IPS-20b (cell line): ENCODE data around the gene MAGI2.

Source experiments
- H3K27ac ChIP-seq: one replicate; pipeline ENCODE4 v1.5.1; 2013; ENCODE audit warnings: low read length
- H3K27me3 ChIP-seq: 2 replicates; pipeline ENCODE4 v1.6.1; 2013; ENCODE audit warnings: mild to moderate bottlenecking, low read length, inconsistent platforms; ENCODE audit not compliant: insufficient read depth
- H3K36me3 ChIP-seq: 2 replicates; pipeline ENCODE4 v1.6.1; 2013; ENCODE audit warnings: low read depth, mild to moderate bottlenecking, inconsistent platforms, low read length, moderate library complexity; ENCODE audit not compliant: insufficient read depth
- H3K4me1 ChIP-seq: 2 replicates; pipeline ENCODE4 v1.6.1; 2013; ENCODE audit warnings: mild to moderate bottlenecking, control low read depth, inconsistent platforms, low read length, moderate library complexity; ENCODE audit not compliant: insufficient read depth
- H3K4me3 ChIP-seq: 2 replicates; pipeline ENCODE4 v1.5.1; 2013; ENCODE audit warnings: mild to moderate bottlenecking, low read length, inconsistent platforms
- H3K9ac ChIP-seq: 2 replicates; pipeline ENCODE4 v1.6.1; 2013; ENCODE audit warnings: low read depth, mild to moderate bottlenecking, inconsistent platforms, low read length, moderate library complexity
- H3K9me3 ChIP-seq: 2 replicates; pipeline ENCODE4 v1.6.1; 2013; ENCODE audit warnings: mild to moderate bottlenecking, low read depth, low read length, inconsistent platforms; ENCODE audit not compliant: insufficient read depth

Gene MAGI2

GRCh38 chr7:78194611-78195010 lies 1258.9 kb downstream of the MAGI2 start:
- Histone ChIP-seq H3K27me3 (no peaks in the 10 kb centered on the region), H3K36me3 (no peaks in the 10 kb centered on the region), H3K9ac (no peak overlapping the region), H3K4me3 (no peak overlapping the region), H3K4me1 (no peaks in the 10 kb centered on the region), H3K27ac (no peak overlapping the region), H3K9me3 (no peaks in the 10 kb centered on the region)

GRCh38 chr7:78191475-78192079 lies 1261.9 kb downstream of the MAGI2 start:
- Histone ChIP-seq H3K9me3 (no peaks in the 10 kb centered on the region), H3K9ac (no peak overlapping the region), H3K27me3 (no peaks in the 10 kb centered on the region), H3K4me1 (no peaks in the 10 kb centered on the region), H3K36me3 (no peaks in the 10 kb centered on the region), H3K4me3 (no peak overlapping the region), H3K27ac (no peak overlapping the region)

- no peak overlapping the region for H3K27ac ChIP-seq
- H3K9me3 ChIP-seq, result no peaks in the 10 kb centered on the region
- no peak overlapping the region for H3K9ac ChIP-seq
- no peaks in the 10 kb centered on the region for H3K36me3 ChIP-seq
- H3K27me3 ChIP-seq, result no peaks in the 10 kb centered on the region
- no peak overlapping the region for H3K4me3 ChIP-seq
- no peaks in the 10 kb centered on the region for H3K4me1 ChIP-seq
Observed at GRCh38 chr7:78189762-78190161, 1263.7 kb downstream of the MAGI2 start.

- Histone ChIP-seq H3K4me1 (no peaks in the 10 kb centered on the region), H3K27me3 (no peaks in the 10 kb centered on the region), H3K36me3 (no peaks in the 10 kb centered on the region), H3K9me3 (no peaks in the 10 kb centered on the region), H3K4me3 (no peak overlapping the region), H3K9ac (no peak overlapping the region), H3K27ac (no peak overlapping the region)
Observed at GRCh38 chr7:78185149-78185745, 1268.2 kb downstream of the MAGI2 start.

GRCh38 chr7:78184299-78184698 lies 1269.2 kb downstream of the MAGI2 start:
- H3K27ac ChIP-seq, result no peak overlapping the region
- no peaks in the 10 kb centered on the region for H3K27me3 ChIP-seq
- H3K9me3 ChIP-seq, result no peaks in the 10 kb centered on the region
- H3K4me3 ChIP-seq, result no peak overlapping the region
- H3K36me3 ChIP-seq, result no peaks in the 10 kb centered on the region
- 0 out of 2 replicates have a peak, but pooled peaks cover under 1% of the 10 kb centered on the region for H3K4me1 ChIP-seq
- H3K9ac ChIP-seq, result no peak overlapping the region

DNA sequence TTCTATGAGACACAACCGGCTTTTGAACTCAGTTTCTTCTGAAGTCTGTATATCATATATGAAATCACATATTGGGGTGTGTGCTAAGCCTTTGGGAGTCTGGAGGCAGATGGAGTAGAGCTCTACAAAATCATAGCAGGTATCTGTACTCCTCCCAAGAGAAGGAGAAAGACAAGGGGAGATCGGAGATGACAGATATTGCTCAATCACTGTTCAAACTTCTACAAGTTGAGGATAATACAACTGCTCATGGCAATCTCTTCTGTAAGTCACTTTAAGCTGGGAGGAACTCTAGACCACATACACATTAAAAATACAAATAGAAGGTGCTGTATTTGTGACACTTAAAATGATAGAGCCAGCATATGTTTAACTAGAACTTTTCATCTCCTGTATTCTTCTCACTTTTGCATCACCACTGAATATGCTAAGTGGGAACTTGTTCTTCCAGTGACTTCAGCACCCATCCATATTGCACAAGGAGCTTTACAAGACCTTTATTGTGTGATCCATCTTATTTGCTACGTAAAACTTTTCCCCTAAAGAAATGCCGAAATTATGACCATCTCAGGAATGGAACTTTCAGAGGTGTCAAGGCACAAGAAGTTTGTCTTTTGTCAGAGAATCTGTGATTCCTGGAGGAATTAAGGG lies 1273.5 kb downstream of the MAGI2 start:
- Histone ChIP-seq H3K27ac (no peak overlapping the region), H3K4me1 (0 out of 2 replicates have a peak, but pooled peaks cover 5% of the 10 kb centered on the region), H3K4me3 (no peak overlapping the region), H3K36me3 (no peaks in the 10 kb centered on the region), H3K27me3 (no peaks in the 10 kb centered on the region), H3K9ac (no peak overlapping the region), H3K9me3 (no peaks in the 10 kb centered on the region)

- Histone ChIP-seq H3K4me3 (no peak overlapping the region), H3K27ac (no peak overlapping the region), H3K27me3 (no peaks in the 10 kb centered on the region), H3K9me3 (no peaks in the 10 kb centered on the region), H3K36me3 (no peaks in the 10 kb centered on the region), H3K9ac (no peak overlapping the region), H3K4me1 (peaks cover 5% of the 10 kb centered on the region; the same call in 1 of the 2 replicates)
Observed at GRCh38 chr7:78179211-78179610, 1274.3 kb downstream of the MAGI2 start.

DNA sequence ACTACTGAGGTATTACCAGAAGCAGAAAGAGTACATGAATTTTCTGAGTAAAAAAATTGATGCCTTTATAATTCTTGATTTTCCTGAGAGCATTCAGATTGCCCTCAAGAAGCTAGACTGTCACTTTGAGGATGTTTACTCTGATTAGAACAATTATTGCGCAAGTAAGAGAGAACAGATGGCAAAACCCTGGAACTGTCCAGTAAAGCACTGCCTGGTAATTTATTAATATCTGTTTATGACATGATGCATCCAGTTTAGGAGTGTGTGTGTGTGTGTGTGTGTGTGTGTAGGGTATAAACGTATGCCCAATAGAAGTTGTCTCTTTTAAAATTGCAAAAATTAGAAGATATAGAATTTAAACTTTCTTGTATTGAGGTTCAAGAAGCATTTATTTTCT lies 1275.1 kb downstream of the MAGI2 start:
- Histone ChIP-seq H3K4me1 (peaks cover 7% of the 10 kb centered on the region; the same call in 1 of the 2 replicates), H3K27me3 (no peaks in the 10 kb centered on the region), H3K36me3 (no peaks in the 10 kb centered on the region), H3K27ac (no peak overlapping the region), H3K4me3 (no peak overlapping the region), H3K9ac (no peak overlapping the region), H3K9me3 (no peaks in the 10 kb centered on the region)

GRCh38 chr7:78176171-78176570 lies 1277.3 kb downstream of the MAGI2 start:
- no peak overlapping the region for H3K4me3 ChIP-seq

DNA sequence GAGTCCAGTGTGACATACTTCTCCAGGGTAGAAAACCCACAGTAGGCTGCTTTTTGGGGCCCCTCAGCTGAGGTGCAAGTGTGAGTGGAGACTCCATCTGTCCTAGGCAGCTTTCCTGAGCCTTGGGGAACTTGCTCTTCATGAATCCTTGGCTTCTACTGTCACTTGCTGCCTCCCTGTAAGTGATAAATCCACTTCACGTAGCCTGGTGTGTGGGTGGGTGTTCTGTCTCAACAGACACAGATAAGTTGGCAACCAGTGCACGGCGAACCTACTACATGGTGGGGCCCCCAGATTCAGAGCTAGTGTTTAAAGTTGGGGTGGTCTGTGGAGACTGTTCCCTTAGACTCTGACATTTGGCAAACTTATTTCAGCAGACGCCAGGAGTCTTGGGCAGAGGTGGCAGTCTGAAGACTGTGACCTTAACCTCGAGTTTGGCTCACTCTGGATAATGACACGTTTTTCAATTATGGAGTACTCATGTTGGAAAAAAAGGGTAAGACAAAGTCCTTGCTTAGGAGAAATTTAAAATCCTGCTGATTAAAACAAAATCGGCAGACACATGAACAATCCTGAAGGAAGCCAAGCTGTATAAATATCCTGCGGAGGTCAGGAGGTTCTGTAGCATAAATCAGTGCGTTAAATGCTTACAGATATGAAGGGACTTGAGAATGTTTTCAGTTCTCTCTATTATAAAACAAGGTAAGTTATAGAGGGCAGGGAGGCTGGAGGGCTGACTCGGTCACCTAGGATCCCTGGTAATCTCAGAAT lies 1278.0 kb downstream of the MAGI2 start:
- H3K9ac ChIP-seq, result no peak overlapping the region
- H3K9me3 ChIP-seq, result no peaks in the 10 kb centered on the region
- no peak overlapping the region for H3K4me3 ChIP-seq
- H3K4me1 ChIP-seq, result peaks cover 31% of the 10 kb centered on the region
- no peaks in the 10 kb centered on the region for H3K27me3 ChIP-seq
- no peak overlapping the region for H3K27ac ChIP-seq
- H3K36me3 ChIP-seq, result no peaks in the 10 kb centered on the region

More at GRCh38 chr7:78176171-78176570, 1277.3 kb downstream of the MAGI2 start:
- no peaks in the 10 kb centered on the region for H3K36me3 ChIP-seq
- no peak overlapping the region for H3K9ac ChIP-seq
- H3K27ac ChIP-seq, result no peak overlapping the region
- H3K27me3 ChIP-seq, result no peaks in the 10 kb centered on the region
- peaks cover 28% of the 10 kb centered on the region for H3K4me1 ChIP-seq
- no peaks in the 10 kb centered on the region for H3K9me3 ChIP-seq

- no peak overlapping the region for H3K9ac ChIP-seq
- no peak overlapping the region for H3K27ac ChIP-seq
- no peak overlapping the region for H3K4me3 ChIP-seq
- H3K9me3 ChIP-seq, result no peaks in the 10 kb centered on the region
- H3K36me3 ChIP-seq, result no peaks in the 10 kb centered on the region
- H3K4me1 ChIP-seq, result peaks cover 26% of the 10 kb centered on the region
- H3K27me3 ChIP-seq, result no peaks in the 10 kb centered on the region
Observed at GRCh38 chr7:78173666-78174065, 1279.8 kb downstream of the MAGI2 start.
